DND-41 (cell line): ENCODE data around the gene ADD1.

ENCODE experiments used
- CTCF ChIP-seq: IDR thresholded peaks from 2 replicates; pipeline ENCODE4 v1.5.1; 2012; ENCODE audit warnings: borderline replicate concordance, low read length, moderate library complexity, mild to moderate bottlenecking; ENCODE audit not compliant: poor library complexity, severe bottlenecking; ENCODE audit errors: extremely low read depth
- EZH2 ChIP-seq: IDR thresholded peaks from 3 replicates; pipeline ENCODE4 v1.6.1; 2012; ENCODE audit warnings: borderline replicate concordance, low read depth, mild to moderate bottlenecking, moderate library complexity, low read length, inconsistent platforms; ENCODE audit not compliant: severe bottlenecking

GRCh38 chr4:2937146-2937857 is 93.7 kb downstream of the ADD1 start:
- TF ChIP-seq CTCF (no peak), EZH2 (no peak)
